ENCODE results near the gene OR5B21. TPM values are rescaled to one million over a fixed set of nuclear protein-coding genes. Genes with fewer than 3 reads are reported as not detected.

OR5B21 gene
- total RNA-seq, 1 donor from 2014 or later, result not detected

- H3K27me3 Mint-ChIP-seq (ENCODE audit: unreplicated experiment), result no peaks in the 10 kb centered on the region
- no peaks in the 10 kb centered on the region for H3K36me3 Mint-ChIP-seq (ENCODE audit: low read depth, unreplicated experiment)
- no peak for DNase-seq (ENCODE audit: low spot score)
- H3K4me1 Mint-ChIP-seq (ENCODE audit: unreplicated experiment), result no peaks in the 10 kb centered on the region
- H3K27ac Mint-ChIP-seq (ENCODE audit: unreplicated experiment), result no peak overlapping the region
- TF ChIP-seq CTCF (IDR thresholded peaks at IDR 0.05; ENCODE audit: unreplicated experiment), result no peak
- no peak overlapping the region for H3K4me3 Mint-ChIP-seq (ENCODE audit: unreplicated experiment)
- H3K9me3 Mint-ChIP-seq (ENCODE audit: unreplicated experiment), result no peaks in the 10 kb centered on the region
Measured at GRCh38 chr11:58505849-58506248, 2.1 kb downstream of the OR5B21 start.

GRCh38 chr11:58504232-58504631 lies 3.7 kb downstream of the OR5B21 start:
- DNase-seq (ENCODE audit: low spot score), result no peak
- H3K27me3 Mint-ChIP-seq (ENCODE audit: unreplicated experiment), result peaks cover 2% of the 10 kb centered on the region
- H3K4me3 Mint-ChIP-seq (ENCODE audit: unreplicated experiment), result no peak overlapping the region
- H3K9me3 Mint-ChIP-seq (ENCODE audit: unreplicated experiment), result no peaks in the 10 kb centered on the region
- H3K27ac Mint-ChIP-seq (ENCODE audit: unreplicated experiment), result no peak overlapping the region
- H3K4me1 Mint-ChIP-seq (ENCODE audit: unreplicated experiment), result no peaks in the 10 kb centered on the region
- no peaks in the 10 kb centered on the region for H3K36me3 Mint-ChIP-seq (ENCODE audit: low read depth, unreplicated experiment)
- TF ChIP-seq CTCF (IDR thresholded peaks at IDR 0.05; ENCODE audit: unreplicated experiment), result no peak

GRCh38 chr11:58503361-58503856 lies 4.5 kb downstream of the OR5B21 start:
- no peak overlapping the region for H3K27ac Mint-ChIP-seq (ENCODE audit: unreplicated experiment)
- H3K36me3 Mint-ChIP-seq (ENCODE audit: low read depth, unreplicated experiment), result no peaks in the 10 kb centered on the region
- DNase-seq (ENCODE audit: low spot score), result no peak
- no peak overlapping the region for H3K4me3 Mint-ChIP-seq (ENCODE audit: unreplicated experiment)
- H3K27me3 Mint-ChIP-seq (ENCODE audit: unreplicated experiment), result peaks cover 2% of the 10 kb centered on the region
- no peaks in the 10 kb centered on the region for H3K9me3 Mint-ChIP-seq (ENCODE audit: unreplicated experiment)
- H3K4me1 Mint-ChIP-seq (ENCODE audit: unreplicated experiment), result no peaks in the 10 kb centered on the region
- no peak for TF ChIP-seq CTCF (IDR thresholded peaks at IDR 0.05; ENCODE audit: unreplicated experiment)

GRCh38 chr11:58502004-58502403 lies 5.9 kb downstream of the OR5B21 start:
- Mint-ChIP-seq H3K27ac (ENCODE audit: unreplicated experiment) (no peak overlapping the region), H3K9me3 (ENCODE audit: unreplicated experiment) (no peaks in the 10 kb centered on the region), H3K36me3 (ENCODE audit: low read depth, unreplicated experiment) (no peaks in the 10 kb centered on the region), H3K27me3 (ENCODE audit: unreplicated experiment) (peaks cover 2% of the 10 kb centered on the region), H3K4me3 (ENCODE audit: unreplicated experiment) (no peak overlapping the region), H3K4me1 (ENCODE audit: unreplicated experiment) (no peaks in the 10 kb centered on the region)
- no peak for DNase-seq (ENCODE audit: low spot score)
- no peak for TF ChIP-seq CTCF (IDR thresholded peaks at IDR 0.05; ENCODE audit: unreplicated experiment)

GRCh38 chr11:58498464-58498863 lies 9.4 kb downstream of the OR5B21 start:
- no peak for DNase-seq (ENCODE audit: low spot score)
- H3K9me3 Mint-ChIP-seq (ENCODE audit: unreplicated experiment), result no peaks in the 10 kb centered on the region
- H3K27me3 Mint-ChIP-seq (ENCODE audit: unreplicated experiment), result peaks cover 2% of the 10 kb centered on the region
- no peaks in the 10 kb centered on the region for H3K36me3 Mint-ChIP-seq (ENCODE audit: low read depth, unreplicated experiment)
- H3K27ac Mint-ChIP-seq (ENCODE audit: unreplicated experiment), result no peak overlapping the region
- H3K4me3 Mint-ChIP-seq (ENCODE audit: unreplicated experiment), result no peak overlapping the region
- no peaks in the 10 kb centered on the region for H3K4me1 Mint-ChIP-seq (ENCODE audit: unreplicated experiment)
- TF ChIP-seq CTCF (IDR thresholded peaks at IDR 0.05; ENCODE audit: unreplicated experiment), result no peak

All from endothelial cell (in vitro differentiated cells).